K562 (cell line): Measurements from ENCODE around the gene GNAI3. TPM values are rescaled to one million over a fixed set of nuclear protein-coding genes. Genes with fewer than 3 reads are reported as not detected.

Experiments
- BRD4 ChIP-seq: fragments of 200-600 bp; sonication (generic); IDR thresholded peaks from 2 replicates; pipeline ENCODE4 v1.6.1; 2017; ENCODE audit warnings: inconsistent platforms
- CBFB ChIP-seq: sonication (generic); formaldehyde crosslinking; IDR thresholded peaks from 2 replicates; pipeline ENCODE4 v1.4.0; 2020; ENCODE audit warnings: mild to moderate bottlenecking, missing genetic modification reagents
- CHD4 ChIP-seq: fragments of 200-600 bp; sonication (generic); IDR thresholded peaks from 3 replicates; pipeline ENCODE4 v1.6.1; 2012; ENCODE audit warnings: low read depth, mild to moderate bottlenecking, mixed read lengths, low read length, inconsistent platforms; ENCODE audit not compliant: insufficient read depth, insufficient replicate concordance, poor library complexity, severe bottlenecking
- FOXP1 ChIP-seq: sonication (generic); formaldehyde crosslinking; IDR thresholded peaks from 2 replicates; pipeline ENCODE4 v1.8.0; 2022; ENCODE audit warnings: mild to moderate bottlenecking, missing genetic modification reagents
- HDAC2 ChIP-seq: fragments of 450-650 bp; IDR thresholded peaks from 2 replicates; pipeline ENCODE4 v1.6.1; 2016; ENCODE audit warnings: mild to moderate bottlenecking
- HDAC8 ChIP-seq: fragments of 450-650 bp; IDR thresholded peaks from 2 replicates; pipeline ENCODE4 v1.6.1; 2016; ENCODE audit warnings: mild to moderate bottlenecking, missing genetic modification characterization, moderate library complexity, missing compliant biosample characterization
- HMG20B ChIP-seq: fragments of 250-450 bp; sonication (Bioruptor Pico); IDR thresholded peaks from 2 replicates; pipeline ENCODE4 v1.5.0; 2021; ENCODE audit warnings: mild to moderate bottlenecking
- KAT2B ChIP-seq: IDR thresholded peaks from one replicate; pipeline ENCODE4 v1.6.1; 2012; ENCODE audit warnings: low read depth, mild to moderate bottlenecking, control low read depth, inconsistent platforms, low read length, moderate library complexity
- MIER1 ChIP-seq: fragments of 450-650 bp; IDR thresholded peaks from 2 replicates; pipeline ENCODE4 v1.6.1; 2016; ENCODE audit warnings: antibody characterized with exemption, mild to moderate bottlenecking, low read depth
- SP1 ChIP-seq: sonication (generic); formaldehyde crosslinking; IDR thresholded peaks from 2 replicates; pipeline ENCODE4 v1.8.1; 2022; ENCODE audit warnings: mild to moderate bottlenecking, missing genetic modification reagents
- TEAD1 ChIP-seq, 2 experiments: fragments of 450-650 bp in 1 of 2; sonication (generic) in 1 of 2; formaldehyde crosslinking; IDR thresholded peaks; 2 replicates each; pipeline versions ENCODE4 v1.4.0 to v1.8.0; 2020 to 2022; ENCODE audit warnings: mild to moderate bottlenecking in 2 of 2, missing genetic modification reagents in 1 of 2
- ZFP30 ChIP-seq: fragments of 250-450 bp; sonication (Bioruptor Pico); IDR thresholded peaks from 2 replicates; pipeline ENCODE4 v1.8.0; 2022; ENCODE audit warnings: moderate library complexity, mild to moderate bottlenecking, inconsistent platforms, borderline replicate concordance
- ZNF12 ChIP-seq: sonication (generic); formaldehyde crosslinking; IDR thresholded peaks from 2 replicates; pipeline ENCODE4 v1.4.0; 2020; ENCODE audit warnings: mild to moderate bottlenecking, missing genetic modification reagents
- ZNF212 ChIP-seq: fragments of 450-650 bp; formaldehyde crosslinking; IDR thresholded peaks from 2 replicates; pipeline ENCODE4 v1.4.0; 2020; ENCODE audit warnings: mild to moderate bottlenecking
- ZNF436 ChIP-seq: fragments of 250-450, 450-650 bp; sonication (Bioruptor Pico); formaldehyde crosslinking; IDR thresholded peaks from 2 replicates; pipeline ENCODE4 v1.7.0; 2020; ENCODE audit warnings: mild to moderate bottlenecking
- ZNF644 ChIP-seq: fragments of 200-800 bp; sonication (Bioruptor generic); IDR thresholded peaks from 2 replicates; pipeline ENCODE4 v1.6.1; 2016; ENCODE audit warnings: low read depth, missing genetic modification characterization, missing compliant biosample characterization
- polyA plus RNA-seq, 8 experiments: library from polyadenylated mRNA; depleted of rRNA in 4 of 8; stranded (reverse) in 5 of 8; unstranded in 3 of 8; fragments of >200 nt; fragmentation: Nextera tagmentation in 2 of 8; fragmentation: Illumina TruSeq in 1 of 8; extraction: Ambion mirVana in 2 of 8; extraction: Trizol in 1 of 8; gene quantifications; 2 replicates each; pipeline versions ENCODE4 v1.2.1 to v1.2.3, GENCODE V29; 2011 to 2014; ENCODE audit warnings: inconsistent platforms in 1 of 8, missing spikeins in 1 of 8
- total RNA-seq, 7 experiments: library from RNA; depleted of rRNA in 6 of 7; stranded (reverse); fragments of >200 nt in 6 of 7; fragmentation: Illumina TruSeq in 2 of 7; extraction: Trizol in 2 of 7; gene quantifications; 2 replicates each; pipeline versions ENCODE4 v1.2.1 to v1.2.3, GENCODE V29; 2011 to 2021; ENCODE audit warnings: low replicate concordance in 1 of 7
- TF ChIP-seq, protein P1 (sequence below): fragments of 250-450 bp; sonication (Bioruptor Pico); IDR thresholded peaks from 2 replicates; pipeline ENCODE4 v1.5.0; 2021
- TF ChIP-seq, protein P2 (sequence below), 2 experiments: fragments of 450-650 bp; conservative IDR thresholded peaks; 2 replicates each; pipeline ENCODE4 v1.6.1; 2017; ENCODE audit warnings: mild to moderate bottlenecking in 2 of 2, moderate library complexity in 2 of 2
- TF ChIP-seq, protein P3 (sequence below): fragments of 250-450 bp; sonication (Bioruptor Pico); IDR thresholded peaks from 2 replicates; pipeline ENCODE4 v1.4.0; 2020; ENCODE audit warnings: borderline replicate concordance
- TF ChIP-seq, protein P4 (sequence below): sonication (generic); formaldehyde crosslinking; IDR thresholded peaks from 2 replicates; pipeline ENCODE4 v1.8.0; 2022; ENCODE audit warnings: mild to moderate bottlenecking, missing genetic modification reagents, borderline replicate concordance

Gene GNAI3
- total and polyA plus RNA-seq, 9 of the 15 experiments (the other 6 are each of a cell fraction or from before 2014, with no cell fraction given) = 6.3 to 13.2 (median 8.9) TPM

DNA sequence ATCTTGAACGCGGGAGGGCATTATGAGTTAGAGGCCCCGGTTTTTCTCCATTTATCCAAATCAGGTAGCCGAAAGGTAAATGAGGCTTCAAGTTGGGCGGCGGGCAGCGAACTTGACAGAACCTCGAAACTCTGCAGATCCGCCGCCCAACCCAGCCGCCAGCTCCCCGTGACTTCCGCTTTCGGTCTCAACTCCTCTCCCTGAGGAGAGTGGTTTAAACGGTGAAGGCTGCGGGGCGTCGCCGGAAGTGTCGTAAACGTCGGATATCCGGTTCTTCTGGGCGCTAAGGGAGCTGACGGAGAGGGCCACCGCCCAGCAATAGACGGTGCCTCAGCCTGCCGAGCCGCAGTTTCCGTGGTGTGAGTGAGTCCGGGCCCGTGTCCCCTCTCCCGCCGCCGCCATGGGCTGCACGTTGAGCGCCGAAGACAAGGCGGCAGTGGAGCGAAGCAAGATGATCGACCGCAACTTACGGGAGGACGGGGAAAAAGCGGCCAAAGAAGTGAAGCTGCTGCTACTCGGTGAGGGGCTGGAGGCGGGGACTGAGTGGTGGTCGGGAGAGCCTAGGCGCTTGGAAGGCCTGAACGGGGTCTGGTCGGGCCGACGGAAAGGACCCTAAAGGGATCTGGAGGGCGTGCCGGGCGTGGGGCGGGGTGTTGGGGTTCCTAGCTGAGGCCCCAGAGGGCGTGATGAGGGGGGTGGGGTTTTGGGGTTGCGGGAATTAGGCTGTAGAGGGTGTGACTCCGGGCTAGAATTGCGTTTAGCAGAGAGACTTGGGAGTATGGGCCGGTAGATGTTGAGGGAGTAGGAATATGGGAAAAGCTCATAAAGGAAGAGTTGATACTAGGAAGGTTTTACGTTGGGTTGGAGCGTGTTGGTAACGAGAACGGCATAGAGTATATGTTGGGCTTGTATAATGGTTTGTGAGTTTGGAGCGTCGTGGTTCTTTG lies at the start of gene GNAI3 (continued):
- TF ChIP-seq, protein P1, sequence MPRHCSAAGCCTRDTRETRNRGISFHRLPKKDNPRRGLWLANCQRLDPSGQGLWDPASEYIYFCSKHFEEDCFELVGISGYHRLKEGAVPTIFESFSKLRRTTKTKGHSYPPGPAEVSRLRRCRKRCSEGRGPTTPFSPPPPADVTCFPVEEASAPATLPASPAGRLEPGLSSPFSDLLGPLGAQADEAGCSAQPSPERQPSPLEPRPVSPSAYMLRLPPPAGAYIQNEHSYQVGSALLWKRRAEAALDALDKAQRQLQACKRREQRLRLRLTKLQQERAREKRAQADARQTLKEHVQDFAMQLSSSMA = 0 out of 2 replicates have a peak, but pooled peaks have one; percentile 78
- TF ChIP-seq FOXP1 (CRISPR knock-in tag) (peak; percentile 15; the same call in 1 of the 2 replicates), HMG20B (CRISPR knock-in tag) (no peak), MIER1 (no peak), CBFB (peak; percentile 61; the same call in 1 of the 2 replicates), ZNF212 (no peak), ZFP30 (no peak), SP1 (CRISPR knock-in tag) (peak; percentile 75; the same call in 1 of the 2 replicates), BRD4 (no peak; the same call in 1 of the 2 replicates), KAT2B (no peak), TEAD1 (CRISPR knock-in tag; IDR thresholded peaks at IDR 0.05) (peak in 1 of 2 experiments; percentile 27; a peak in 1 of 4 replicates), HDAC8 (tag) (no peak), ZNF12 (no peak; the same call in 1 of the 2 replicates), CHD4 (no peak), ZNF644 (no peak), HDAC2 (peak; percentile 13; the same call in 1 of the 2 replicates), ZNF436 (no peak)
- TF ChIP-seq, protein P2, sequence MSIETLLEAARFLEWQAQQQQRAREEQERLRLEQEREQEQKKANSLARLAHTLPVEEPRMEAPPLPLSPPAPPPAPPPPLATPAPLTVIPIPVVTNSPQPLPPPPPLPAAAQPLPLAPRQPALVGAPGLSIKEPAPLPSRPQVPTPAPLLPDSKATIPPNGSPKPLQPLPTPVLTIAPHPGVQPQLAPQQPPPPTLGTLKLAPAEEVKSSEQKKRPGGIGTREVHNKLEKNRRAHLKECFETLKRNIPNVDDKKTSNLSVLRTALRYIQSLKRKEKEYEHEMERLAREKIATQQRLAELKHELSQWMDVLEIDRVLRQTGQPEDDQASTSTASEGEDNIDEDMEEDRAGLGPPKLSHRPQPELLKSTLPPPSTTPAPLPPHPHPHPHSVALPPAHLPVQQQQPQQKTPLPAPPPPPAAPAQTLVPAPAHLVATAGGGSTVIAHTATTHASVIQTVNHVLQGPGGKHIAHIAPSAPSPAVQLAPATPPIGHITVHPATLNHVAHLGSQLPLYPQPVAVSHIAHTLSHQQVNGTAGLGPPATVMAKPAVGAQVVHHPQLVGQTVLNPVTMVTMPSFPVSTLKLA (conservative IDR thresholded peaks at IDR 0.05) = peak; percentile 87 to 92
- TF ChIP-seq, protein P3, sequence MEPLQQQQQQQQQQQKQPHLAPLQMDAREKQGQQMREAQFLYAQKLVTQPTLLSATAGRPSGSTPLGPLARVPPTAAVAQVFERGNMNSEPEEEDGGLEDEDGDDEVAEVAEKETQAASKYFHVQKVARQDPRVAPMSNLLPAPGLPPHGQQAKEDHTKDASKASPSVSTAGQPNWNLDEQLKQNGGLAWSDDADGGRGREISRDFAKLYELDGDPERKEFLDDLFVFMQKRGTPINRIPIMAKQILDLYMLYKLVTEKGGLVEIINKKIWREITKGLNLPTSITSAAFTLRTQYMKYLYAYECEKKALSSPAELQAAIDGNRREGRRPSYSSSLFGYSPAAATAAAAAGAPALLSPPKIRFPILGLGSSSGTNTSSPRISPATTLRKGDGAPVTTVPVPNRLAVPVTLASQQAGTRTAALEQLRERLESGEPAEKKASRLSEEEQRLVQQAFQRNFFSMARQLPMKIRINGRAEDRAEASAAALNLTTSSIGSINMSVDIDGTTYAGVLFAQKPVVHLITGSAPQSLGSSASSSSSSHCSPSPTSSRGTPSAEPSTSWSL = no peak
- TF ChIP-seq, protein P4, sequence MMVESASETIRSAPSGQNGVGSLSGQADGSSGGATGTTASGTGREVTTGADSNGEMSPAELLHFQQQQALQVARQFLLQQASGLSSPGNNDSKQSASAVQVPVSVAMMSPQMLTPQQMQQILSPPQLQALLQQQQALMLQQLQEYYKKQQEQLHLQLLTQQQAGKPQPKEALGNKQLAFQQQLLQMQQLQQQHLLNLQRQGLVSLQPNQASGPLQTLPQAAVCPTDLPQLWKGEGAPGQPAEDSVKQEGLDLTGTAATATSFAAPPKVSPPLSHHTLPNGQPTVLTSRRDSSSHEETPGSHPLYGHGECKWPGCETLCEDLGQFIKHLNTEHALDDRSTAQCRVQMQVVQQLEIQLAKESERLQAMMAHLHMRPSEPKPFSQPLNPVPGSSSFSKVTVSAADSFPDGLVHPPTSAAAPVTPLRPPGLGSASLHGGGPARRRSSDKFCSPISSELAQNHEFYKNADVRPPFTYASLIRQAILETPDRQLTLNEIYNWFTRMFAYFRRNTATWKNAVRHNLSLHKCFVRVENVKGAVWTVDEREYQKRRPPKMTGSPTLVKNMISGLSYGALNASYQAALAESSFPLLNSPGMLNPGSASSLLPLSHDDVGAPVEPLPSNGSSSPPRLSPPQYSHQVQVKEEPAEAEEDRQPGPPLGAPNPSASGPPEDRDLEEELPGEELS (CRISPR knock-in tag) = no peak; the same call in 1 of the 2 replicates
